GM23338 (cell line): ENCODE data around the gene CHST14. TPM values are rescaled to one million over a fixed set of nuclear protein-coding genes. Genes with fewer than 3 reads are reported as not detected.

Experiments used
- ATAC-seq: fragments of 200-7000 bp; cut with Tn5 transposase; 3 replicates; pipeline ENCODE4 v1.9.1; 2020
- DNase-seq: peaks from one replicate; pipeline ENCODE4 v3.0.0-alpha.2; 2015; ENCODE audit warnings: low spot score
- H2AFZ ChIP-seq: fragments of 200-600 bp; sonication (generic); 2 replicates; pipeline ENCODE4 v1.8.0; 2016; ENCODE audit warnings: antibody characterized with exemption, mild to moderate bottlenecking, moderate library complexity
- H3F3A ChIP-seq: fragments of 200-600 bp; sonication (generic); replicated peaks from 2 replicates; pipeline ENCODE4 v1.8.0; 2017; ENCODE audit warnings: antibody characterized with exemption, mixed run types, low read depth
- H3K27ac ChIP-seq: fragments of 200-600 bp; sonication (generic); 2 replicates; pipeline ENCODE4 v1.6.1; 2016; ENCODE audit warnings: low read depth
- H3K27me3 ChIP-seq: fragments of 200-600 bp; sonication (generic); 2 replicates; pipeline ENCODE4 v1.8.0; 2016; ENCODE audit warnings: mild to moderate bottlenecking, mixed run types, moderate library complexity; ENCODE audit not compliant: insufficient read depth
- H3K36me3 ChIP-seq: fragments of 200-600 bp; sonication (generic); 2 replicates; pipeline ENCODE4 v1.8.0; 2016; ENCODE audit warnings: mild to moderate bottlenecking; ENCODE audit not compliant: insufficient read depth
- H3K4me1 ChIP-seq: fragments of 200-600 bp; sonication (generic); 2 replicates; pipeline ENCODE4 v1.8.0; 2016; ENCODE audit warnings: mild to moderate bottlenecking, moderate library complexity; ENCODE audit not compliant: insufficient read depth
- H3K4me2 ChIP-seq: fragments of 200-600 bp; sonication (generic); 2 replicates; pipeline ENCODE4 v1.7.1; 2017; ENCODE audit warnings: mixed run types
- H3K4me3 ChIP-seq: fragments of 200-600 bp; sonication (generic); 2 replicates; pipeline ENCODE4 v1.6.1; 2016; ENCODE audit warnings: mixed run types
- H3K79me2 ChIP-seq: fragments of 200-600 bp; sonication (generic); replicated peaks from 2 replicates; pipeline ENCODE4 v1.8.0; 2017; ENCODE audit warnings: mild to moderate bottlenecking; ENCODE audit not compliant: insufficient read depth
- H3K9me2 ChIP-seq: fragments of 200-600 bp; sonication (generic); 2 replicates; pipeline ENCODE4 v1.8.0; 2017; ENCODE audit not compliant: insufficient read depth
- H4K20me1 ChIP-seq: fragments of 200-600 bp; sonication (generic); replicated peaks from 2 replicates; pipeline ENCODE4 v1.8.0; 2017; ENCODE audit warnings: mild to moderate bottlenecking; ENCODE audit not compliant: insufficient read depth
- H3K27ac Mint-ChIP-seq: 2 replicates; pipeline ENCODE4 v1.8.0; 2020; ENCODE audit warnings: inconsistent platforms, mild to moderate bottlenecking, moderate library complexity, mixed read lengths
- H3K27me3 Mint-ChIP-seq: 3 replicates; pipeline ENCODE4 v1.8.0; 2022; ENCODE audit warnings: low read depth, mild to moderate bottlenecking, moderate library complexity, mixed read lengths, inconsistent platforms; ENCODE audit not compliant: insufficient read depth, poor library complexity
- H3K36me3 Mint-ChIP-seq: 3 replicates; pipeline ENCODE4 v1.8.0; 2021; ENCODE audit warnings: low read depth, mild to moderate bottlenecking, inconsistent platforms, moderate library complexity, mixed read lengths
- H3K4me1 Mint-ChIP-seq: 3 replicates; pipeline ENCODE4 v1.8.0; 2020; ENCODE audit warnings: mild to moderate bottlenecking, inconsistent platforms, mixed read lengths
- H3K4me3 Mint-ChIP-seq: 3 replicates; pipeline ENCODE4 v1.8.0; 2021; ENCODE audit warnings: moderate library complexity, mild to moderate bottlenecking, inconsistent platforms, mixed read lengths
- H3K9me3 Mint-ChIP-seq: 3 replicates; pipeline ENCODE4 v1.8.0; 2020; ENCODE audit warnings: moderate library complexity, mild to moderate bottlenecking, inconsistent platforms, mixed read lengths
- CREB1 ChIP-seq: fragments of 250-450 bp; sonication (Bioruptor Pico); IDR thresholded peaks from 2 replicates; pipeline ENCODE4 v1.5.0; 2020; ENCODE audit warnings: low read depth, mild to moderate bottlenecking, moderate library complexity
- CTCF ChIP-seq, 2 experiments: fragments of 200-600 bp in 1 of 2; sonication (generic) in 1 of 2; conservative IDR thresholded peaks; 2 replicates each; pipeline versions ENCODE4 v1.5.1 to v1.6.1; 2016 to 2017; ENCODE audit warnings: antibody characterized with exemption in 2 of 2, low read depth in 2 of 2, mild to moderate bottlenecking in 2 of 2, moderate library complexity in 1 of 2
- ETS1 ChIP-seq: IDR thresholded peaks from 2 replicates; pipeline ENCODE4 v1.6.1; 2016; ENCODE audit warnings: antibody characterized with exemption
- EZH2 ChIP-seq: fragments of 200-600 bp; sonication (generic); IDR thresholded peaks from one replicate; pipeline ENCODE4 v1.8.0; 2017; ENCODE audit warnings: antibody characterized with exemption, mild to moderate bottlenecking, low read depth; ENCODE audit not compliant: unreplicated experiment
- EZH2phosphoT487 ChIP-seq: fragments of 200-600 bp; sonication (generic); IDR thresholded peaks from one replicate; pipeline ENCODE4 v1.8.1; 2018; ENCODE audit warnings: antibody characterized with exemption; ENCODE audit not compliant: unreplicated experiment
- JUNB ChIP-seq: IDR thresholded peaks from one replicate; pipeline ENCODE4 v1.6.1; 2016; ENCODE audit warnings: antibody characterized with exemption; ENCODE audit not compliant: unreplicated experiment
- NANOG ChIP-seq: IDR thresholded peaks from 2 replicates; pipeline ENCODE4 v1.6.1; 2016; ENCODE audit warnings: antibody characterized with exemption, borderline replicate concordance
- POLR2AphosphoS5 ChIP-seq: IDR thresholded peaks from 2 replicates; pipeline ENCODE4 v1.6.1; 2016; ENCODE audit warnings: antibody characterized with exemption, low read depth
- STAT1 ChIP-seq: IDR thresholded peaks from one replicate; pipeline ENCODE4 v1.6.1; 2016; ENCODE audit warnings: antibody characterized with exemption; ENCODE audit not compliant: unreplicated experiment
- ZNF114 ChIP-seq: fragments of 250-450 bp; sonication (Bioruptor Pico); IDR thresholded peaks from 2 replicates; pipeline ENCODE4 v1.5.0; 2020; ENCODE audit warnings: mild to moderate bottlenecking, moderate library complexity
- ZNF331 ChIP-seq: fragments of 250-450 bp; sonication (Bioruptor Pico); IDR thresholded peaks from 2 replicates; pipeline ENCODE4 v1.5.0; 2020; ENCODE audit warnings: low read depth, mild to moderate bottlenecking, moderate library complexity
- ZNF462 ChIP-seq: fragments of 250-450 bp; sonication (Bioruptor Pico); IDR thresholded peaks from 2 replicates; pipeline ENCODE4 v1.5.0; 2020; ENCODE audit warnings: mild to moderate bottlenecking, moderate library complexity
- polyA plus RNA-seq: library from polyadenylated mRNA; unstranded; fragments of >200 nt; fragmentation: Nextera tagmentation; extraction: Ambion mirVana; gene quantifications from 2 replicates; pipeline ENCODE4 v1.2.1, GENCODE V29; 2016
- total RNA-seq: library from RNA; depleted of rRNA; stranded (reverse); fragments of >200 nt; shearing (Covaris generic); gene quantifications from 2 replicates; pipeline ENCODE4 v1.2.3, GENCODE V29; 2014
- TF ChIP-seq, protein P1 (sequence below): IDR thresholded peaks from one replicate; pipeline ENCODE4 v1.6.1; 2018; ENCODE audit warnings: antibody characterized with exemption; ENCODE audit not compliant: unreplicated experiment

Gene CHST14
- total and polyA plus RNA-seq, 2 experiments from 2014 or later: 8.4 to 15.6 TPM

GRCh38 chr15:40467261-40467615, 3.5 kb upstream of the CHST14 start:
- Histone ChIP-seq H4K20me1 (peaks cover 19% of the 10 kb centered on the region), H3K36me3 (peaks cover 8% of the 10 kb centered on the region; the same call in 1 of the 2 replicates), H3K4me2 (no peak overlapping the region), H3K79me2 (0 out of 2 replicates have a peak, but pooled peaks cover 3% of the 10 kb centered on the region), H3K4me3 (no peak overlapping the region), H3K4me1 (peaks cover 16% of the 10 kb centered on the region), H3F3A (peaks cover 20% of the 10 kb centered on the region), H3K9me2 (no peaks in the 10 kb centered on the region), H3K27ac (no peak overlapping the region), H2AFZ (no peak overlapping the region), H3K27me3 (no peaks in the 10 kb centered on the region)
- Mint-ChIP-seq H3K4me3 (no peak overlapping the region), H3K9me3 (no peaks in the 10 kb centered on the region), H3K4me1 (peaks cover 17% of the 10 kb centered on the region), H3K27me3 (peaks cover 12% of the 10 kb centered on the region), H3K27ac (no peak overlapping the region), H3K36me3 (peaks cover 49% of the 10 kb centered on the region)
- ATAC-seq (no peak), DNase-seq (no peak)
- TF ChIP-seq, protein P1, sequence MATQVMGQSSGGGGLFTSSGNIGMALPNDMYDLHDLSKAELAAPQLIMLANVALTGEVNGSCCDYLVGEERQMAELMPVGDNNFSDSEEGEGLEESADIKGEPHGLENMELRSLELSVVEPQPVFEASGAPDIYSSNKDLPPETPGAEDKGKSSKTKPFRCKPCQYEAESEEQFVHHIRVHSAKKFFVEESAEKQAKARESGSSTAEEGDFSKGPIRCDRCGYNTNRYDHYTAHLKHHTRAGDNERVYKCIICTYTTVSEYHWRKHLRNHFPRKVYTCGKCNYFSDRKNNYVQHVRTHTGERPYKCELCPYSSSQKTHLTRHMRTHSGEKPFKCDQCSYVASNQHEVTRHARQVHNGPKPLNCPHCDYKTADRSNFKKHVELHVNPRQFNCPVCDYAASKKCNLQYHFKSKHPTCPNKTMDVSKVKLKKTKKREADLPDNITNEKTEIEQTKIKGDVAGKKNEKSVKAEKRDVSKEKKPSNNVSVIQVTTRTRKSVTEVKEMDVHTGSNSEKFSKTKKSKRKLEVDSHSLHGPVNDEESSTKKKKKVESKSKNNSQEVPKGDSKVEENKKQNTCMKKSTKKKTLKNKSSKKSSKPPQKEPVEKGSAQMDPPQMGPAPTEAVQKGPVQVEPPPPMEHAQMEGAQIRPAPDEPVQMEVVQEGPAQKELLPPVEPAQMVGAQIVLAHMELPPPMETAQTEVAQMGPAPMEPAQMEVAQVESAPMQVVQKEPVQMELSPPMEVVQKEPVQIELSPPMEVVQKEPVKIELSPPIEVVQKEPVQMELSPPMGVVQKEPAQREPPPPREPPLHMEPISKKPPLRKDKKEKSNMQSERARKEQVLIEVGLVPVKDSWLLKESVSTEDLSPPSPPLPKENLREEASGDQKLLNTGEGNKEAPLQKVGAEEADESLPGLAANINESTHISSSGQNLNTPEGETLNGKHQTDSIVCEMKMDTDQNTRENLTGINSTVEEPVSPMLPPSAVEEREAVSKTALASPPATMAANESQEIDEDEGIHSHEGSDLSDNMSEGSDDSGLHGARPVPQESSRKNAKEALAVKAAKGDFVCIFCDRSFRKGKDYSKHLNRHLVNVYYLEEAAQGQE: no peak
- TF ChIP-seq ETS1 (no peak), EZH2phosphoT487 (no peak), CREB1 (CRISPR knock-in tag) (no peak), NANOG (no peak), ZNF331 (CRISPR knock-in tag) (no peak), JUNB (no peak), ZNF462 (CRISPR knock-in tag) (no peak), POLR2AphosphoS5 (no peak), STAT1 (no peak), CTCF (conservative IDR thresholded peaks at IDR 0.05; ENCODE audit: low read depth in 2 of 2) (no peak), ZNF114 (CRISPR knock-in tag) (no peak), EZH2 (no peak)
